HEK293T (cell line): ENCODE data around the gene C11orf58.
A peak's percentile ranks its signal among the peaks of the same experiment; 100 is the strongest.

Experiments used
- CTCF ChIA-PET: fragments of 350-600 bp; formaldehyde crosslinking; extraction: SDS; loops from one replicate; lab custom pipeline; 2021; ENCODE audit warnings: antibody characterized with exemption, inconsistent platforms; lab: Yijun Ruan, JAX
- POLR2A ChIA-PET: fragments of 350-600 bp; formaldehyde crosslinking; extraction: SDS; loops from one replicate; lab custom pipeline; 2020; ENCODE audit warnings: antibody characterized with exemption, inconsistent platforms; lab: Yijun Ruan, JAX
- DNase-seq: peaks from one replicate; pipeline ENCODE4 v3.0.0; 2012; ENCODE audit warnings: mixed read lengths; ENCODE audit errors: extremely low spot score
- ARNT ChIP-seq: fragments of 450-650 bp; IDR thresholded peaks from 2 replicates; pipeline ENCODE4 v1.6.1; 2017; ENCODE audit warnings: mild to moderate bottlenecking
- BHLHE40 ChIP-seq: fragments of 450-650 bp; IDR thresholded peaks from 2 replicates; pipeline ENCODE4 v1.6.1; 2016; ENCODE audit warnings: mild to moderate bottlenecking, moderate library complexity, borderline replicate concordance
- CTBP1 ChIP-seq: fragments of 450-650 bp; IDR thresholded peaks from 2 replicates; pipeline ENCODE4 v1.6.1; 2016; ENCODE audit warnings: borderline replicate concordance
- ELF4 ChIP-seq: fragments of 450-650 bp; IDR thresholded peaks from 2 replicates; pipeline ENCODE4 v1.6.1; 2017; ENCODE audit warnings: antibody characterized with exemption
- FOXA1 ChIP-seq: fragments of 450-650 bp; IDR thresholded peaks from 2 replicates; pipeline ENCODE4 v1.6.1; 2016; ENCODE audit warnings: mild to moderate bottlenecking
- FOXK2 ChIP-seq: fragments of 450-650 bp; IDR thresholded peaks from 2 replicates; pipeline ENCODE4 v1.6.1; 2016; ENCODE audit warnings: mild to moderate bottlenecking
- FOXM1 ChIP-seq: fragments of 450-650 bp; IDR thresholded peaks from 2 replicates; pipeline ENCODE4 v1.6.1; 2017; ENCODE audit warnings: mild to moderate bottlenecking, borderline replicate concordance
- HDGF ChIP-seq: fragments of 450-650 bp; IDR thresholded peaks from 2 replicates; pipeline ENCODE4 v1.6.1; 2017; ENCODE audit warnings: antibody characterized with exemption, borderline replicate concordance
- L3MBTL2 ChIP-seq: fragments of 450-650 bp; conservative IDR thresholded peaks from 2 replicates; pipeline ENCODE4 v1.6.1; 2016; ENCODE audit warnings: mild to moderate bottlenecking
- LEF1 ChIP-seq: fragments of 450-650 bp; IDR thresholded peaks from 2 replicates; pipeline ENCODE4 v1.6.1; 2017; ENCODE audit warnings: mild to moderate bottlenecking, borderline replicate concordance
- NFRKB ChIP-seq: fragments of 450-650 bp; IDR thresholded peaks from 2 replicates; pipeline ENCODE4 v1.6.1; 2016; ENCODE audit warnings: mild to moderate bottlenecking, moderate library complexity
- PKNOX1 ChIP-seq: fragments of 450-650 bp; IDR thresholded peaks from 2 replicates; pipeline ENCODE4 v1.6.1; 2016
- SP1 ChIP-seq: fragments of 450-650 bp; IDR thresholded peaks from 2 replicates; pipeline ENCODE4 v1.6.1; 2017
- SUZ12 ChIP-seq: fragments of 450-650 bp; IDR thresholded peaks from 2 replicates; pipeline ENCODE4 v1.6.1; 2016; ENCODE audit warnings: mild to moderate bottlenecking
- TARDBP ChIP-seq: fragments of 450-650 bp; IDR thresholded peaks from 2 replicates; pipeline ENCODE4 v1.6.1; 2016
- ZNF384 ChIP-seq: fragments of 450-650 bp; IDR thresholded peaks from 2 replicates; pipeline ENCODE4 v1.6.1; 2016

Gene C11orf58

DNA sequence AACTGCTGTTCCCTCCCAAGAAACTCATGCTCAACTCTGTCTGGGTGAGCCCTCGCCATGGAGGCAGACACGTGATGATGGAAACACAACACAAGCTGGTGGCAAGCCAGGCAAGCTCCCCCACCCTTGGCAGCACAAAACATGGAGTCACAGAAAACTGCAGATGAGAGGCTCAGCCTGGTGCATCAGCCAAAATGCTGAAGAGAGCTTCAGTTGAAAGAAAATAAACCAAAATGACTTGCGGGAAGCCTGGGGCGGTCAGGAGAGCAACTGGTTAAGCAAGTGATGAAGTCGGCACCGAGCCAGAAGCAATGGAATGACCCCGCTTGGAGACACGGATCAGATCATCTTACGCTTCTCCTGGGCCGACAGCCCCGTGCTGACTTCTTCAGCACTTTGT, 68.3 kb downstream of the C11orf58 start:
- TF ChIP-seq BHLHE40 (no peak), ZNF384 (no peak), SUZ12 (no peak), PKNOX1 (no peak), L3MBTL2 (no peak), TARDBP (no peak), CTBP1 (no peak), SP1 (no peak), LEF1 (no peak), NFRKB (no peak), ELF4 (no peak), FOXA1 (no peak)
- DNase-seq = peak; percentile 35
- POLR2A ChIA-PET = interaction anchor here (0.8 kb wide), 1 partner anchor 271 kb away, joined by 3 read pairs; the partner anchor contains the start of gene RPS13
- CTCF ChIA-PET = no interaction called here

DNA sequence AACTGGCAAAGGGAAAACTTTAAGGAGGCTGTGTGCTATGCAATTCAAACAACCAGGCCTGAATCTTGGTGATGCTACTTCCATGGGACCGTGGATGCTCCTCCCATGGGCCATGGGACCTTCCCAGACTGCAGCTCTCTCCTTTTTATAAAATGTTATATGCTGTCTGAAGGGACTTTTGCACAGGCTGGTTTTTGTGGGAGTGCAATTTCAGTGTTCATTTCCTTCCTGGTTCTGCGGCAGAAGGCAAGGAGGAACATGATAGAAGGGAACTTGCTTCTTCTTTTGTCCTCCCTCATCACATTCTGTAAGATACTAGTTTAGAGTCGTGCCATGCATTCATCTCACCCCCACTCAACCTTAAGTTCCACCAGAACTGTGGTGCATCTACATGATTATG, 68.9 kb downstream of the C11orf58 start:
- POLR2A ChIA-PET = interaction anchor here (0.8 kb wide), 1 partner anchor 270 kb away, joined by 3 read pairs; the partner anchor contains the start of gene RPS13
- DNase-seq = no peak
- TF ChIP-seq ZNF384 = no peak
- TF ChIP-seq PKNOX1 = no peak
- TF ChIP-seq ARNT = no peak
- no peak for TF ChIP-seq LEF1
- TF ChIP-seq SP1 = no peak
- no peak for TF ChIP-seq FOXM1
- no peak for TF ChIP-seq FOXK2
- no peak for TF ChIP-seq L3MBTL2
- no peak for TF ChIP-seq TARDBP
- TF ChIP-seq BHLHE40 = no peak
- TF ChIP-seq HDGF = no peak
- no peak for TF ChIP-seq SUZ12
- no peak for TF ChIP-seq CTBP1
- no peak for TF ChIP-seq FOXA1
- TF ChIP-seq ELF4 = no peak
- no peak for TF ChIP-seq NFRKB
- CTCF ChIA-PET = no interaction called here
